Small intestine (tissue), 7 donors: Measurements from ENCODE around the gene HEPHL1. TPM values are rescaled to one million over a fixed set of nuclear protein-coding genes. Genes with fewer than 3 reads are reported as not detected.

ENCODE experiments used
- DNase-seq, 2 donors: peaks; one replicate each; pipeline versions ENCODE4 v3.0.0 to v3.0.0-alpha.2; 2013
- FAIRE-seq: peaks from 2 replicates; lab custom pipeline; 2012; peaks lifted over from hg19 to GRCh38; lab: Jason Lieb, UNC
- H3K27ac ChIP-seq, 3 donors: one replicate each; pipeline ENCODE4 v1.5.1; 2013; ENCODE audit warnings: low read length in 2 of 3, mild to moderate bottlenecking in 2 of 3, control low read depth in 1 of 3, inconsistent platforms in 1 of 3, low read depth in 1 of 3, moderate library complexity in 1 of 3
- H3K27me3 ChIP-seq, 3 donors: one replicate each; pipeline ENCODE4 v1.6.1; 2013; ENCODE audit warnings: low read length in 3 of 3, inconsistent platforms in 1 of 3; ENCODE audit not compliant: control insufficient read depth in 3 of 3, insufficient read depth in 3 of 3
- H3K36me3 ChIP-seq, 3 donors: one replicate each; pipeline ENCODE4 v1.6.1; 2013; ENCODE audit warnings: low read length in 3 of 3, inconsistent platforms in 1 of 3, low read depth in 1 of 3, mild to moderate bottlenecking in 1 of 3, moderate library complexity in 1 of 3; ENCODE audit not compliant: control insufficient read depth in 3 of 3, insufficient read depth in 2 of 3
- H3K4me1 ChIP-seq, 3 donors: one replicate each; pipeline ENCODE4 v1.6.1; 2013; ENCODE audit warnings: low read length in 2 of 3, inconsistent platforms in 1 of 3, low read depth in 1 of 3, mild to moderate bottlenecking in 1 of 3, moderate library complexity in 1 of 3; ENCODE audit not compliant: control insufficient read depth in 3 of 3, insufficient read depth in 2 of 3
- H3K4me3 ChIP-seq, 3 donors: one replicate each; pipeline ENCODE4 v1.5.1; 2013; ENCODE audit warnings: low read length in 3 of 3, control low read depth in 1 of 3, inconsistent platforms in 1 of 3, low read depth in 1 of 3, mild to moderate bottlenecking in 1 of 3, moderate library complexity in 1 of 3
- H3K9me3 ChIP-seq, 2 donors: one replicate each; pipeline ENCODE4 v1.6.1; 2013; ENCODE audit warnings: low read depth in 1 of 2, low read length in 1 of 2; ENCODE audit not compliant: control insufficient read depth in 2 of 2, insufficient read depth in 1 of 2
- WGBS, 3 donors: extraction: QIAGEN DNeasy Blood & Tissue Kit; methylation state at CpG; one replicate each; pipeline ENCODE4 v1.1.7; 2013; 5-methylcytosine and 5-hydroxymethylcytosine counted together
- polyA plus RNA-seq, 4 donors: library from polyadenylated mRNA; stranded (reverse) in 3 of 4; unstranded in 1 of 4; fragments of 200-250 nt in 3 of 4; fragments of 120-200 nt in 1 of 4; gene quantifications; one replicate each; pipeline versions ENCODE4 v1.2.1 to v1.2.3, GENCODE V29; 2013
- donor health status: healthy with polysubstance abuse.
- donor health status: control.
- donor health status: control.
- donor health status: Bipolar disorder and iron deficiency.
- donor health status: healthy.

The HEPHL1 gene
- polyA plus RNA-seq, 4 donors: 0.74 TPM; not detected in 3

DNA sequence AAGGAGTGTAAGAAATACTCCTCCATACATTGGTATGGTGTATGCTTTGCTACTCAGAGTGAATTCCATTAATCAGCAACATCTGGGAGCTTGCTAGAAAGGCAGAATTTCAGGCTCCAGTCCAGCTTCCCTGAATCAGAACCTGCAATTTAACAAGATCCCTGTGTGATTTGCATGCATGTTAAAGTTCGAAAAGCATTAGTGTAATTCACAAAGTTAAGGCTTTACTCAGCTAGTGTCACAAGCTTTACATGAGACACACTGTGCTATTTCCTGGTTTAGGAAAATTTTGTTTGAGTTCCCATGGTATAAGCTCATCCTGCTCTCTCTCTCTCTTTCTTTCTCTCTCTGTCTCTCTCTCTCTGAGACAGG is 37.0 kb upstream of the HEPHL1 start:
- H3K27me3 ChIP-seq: no peaks in the 10 kb centered on the region
- no peaks in the 10 kb centered on the region for H3K36me3 ChIP-seq
- no peak overlapping the region for H3K27ac ChIP-seq
- H3K4me1 ChIP-seq: no peaks in the 10 kb centered on the region
- WGBS, 3 donors: 90 to 94% (median 92%) methylated on average over 1 of the region's 1 CpG
- peaks cover 0 to 2% of the 10 kb centered on the region in 2 donors for H3K9me3 ChIP-seq
- FAIRE-seq (no peak), DNase-seq (no peak)
- H3K4me3 ChIP-seq: no peak overlapping the region

- Histone ChIP-seq H3K36me3 (no peaks in the 10 kb centered on the region), H3K4me1 (no peaks in the 10 kb centered on the region), H3K9me3 (no peaks in the 10 kb centered on the region), H3K4me3 (no peak overlapping the region), H3K27ac (no peak overlapping the region), H3K27me3 (no peaks in the 10 kb centered on the region)
- 32 to 72% (median 67%) methylated on average over 2 of the region's 2 CpGs for WGBS, 3 donors
- DNase-seq: no peak
- no peak for FAIRE-seq
Measured at GRCh38 chr11:93984936-93985335, 36.2 kb upstream of the HEPHL1 start.

DNA sequence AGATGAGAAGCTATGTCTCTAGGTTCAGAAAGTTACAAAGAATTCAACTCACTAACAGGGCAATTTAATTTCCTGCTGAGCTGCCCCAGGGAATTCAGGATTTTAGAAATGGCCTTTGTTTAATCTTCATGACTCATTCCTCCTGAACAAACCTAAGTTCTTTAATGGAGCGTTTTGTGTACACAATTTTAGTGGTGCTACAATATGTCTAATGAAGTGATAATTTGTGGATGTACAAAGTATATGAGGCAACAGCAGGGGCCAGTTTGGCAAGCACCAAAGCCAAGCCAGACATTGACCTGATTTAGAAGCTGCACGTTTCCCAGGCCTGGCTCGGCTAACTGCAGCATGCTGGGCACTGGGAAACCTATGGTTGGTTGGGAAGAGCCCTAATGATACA is 34.4 kb upstream of the HEPHL1 start:
- Histone ChIP-seq H3K36me3 (no peaks in the 10 kb centered on the region), H3K4me1 (no peaks in the 10 kb centered on the region), H3K27ac (no peak overlapping the region), H3K4me3 (no peak overlapping the region), H3K27me3 (no peaks in the 10 kb centered on the region), H3K9me3 (no peaks in the 10 kb centered on the region)
- FAIRE-seq (no peak), DNase-seq (peak; percentile 2 to 3)
- 20 to 53% (median 22%) methylated on average over 3 of the region's 3 CpGs for WGBS, 3 donors

DNA sequence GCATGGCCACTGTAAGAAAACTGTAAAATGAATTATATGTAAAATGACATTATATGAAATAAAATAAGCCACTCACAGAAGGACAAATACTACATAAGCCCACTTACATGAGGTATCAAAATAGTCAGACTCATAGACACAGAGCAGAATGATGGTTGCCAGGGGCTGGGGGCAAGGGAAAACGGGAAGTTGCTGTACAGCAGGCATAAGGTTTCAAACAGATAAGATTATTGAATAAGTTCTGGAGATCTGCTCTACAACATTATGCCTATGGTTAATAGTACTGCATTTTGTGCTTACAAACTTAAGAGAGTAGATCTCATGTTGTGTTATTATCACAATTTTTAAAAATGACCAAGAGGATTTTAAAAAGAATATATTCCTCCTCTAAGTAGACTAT is 32.7 kb upstream of the HEPHL1 start:
- no peak for DNase-seq
- H3K27me3 ChIP-seq: no peaks in the 10 kb centered on the region
- 62 to 79% (median 65%) methylated on average over 1 of the region's 1 CpG for WGBS, 3 donors
- H3K36me3 ChIP-seq: no peaks in the 10 kb centered on the region
- no peaks in the 10 kb centered on the region for H3K4me1 ChIP-seq
- H3K27ac ChIP-seq: no peak overlapping the region
- no peak for FAIRE-seq
- no peak overlapping the region for H3K4me3 ChIP-seq
- H3K9me3 ChIP-seq: peaks cover 0 to 9% of the 10 kb centered on the region in 2 donors

DNA sequence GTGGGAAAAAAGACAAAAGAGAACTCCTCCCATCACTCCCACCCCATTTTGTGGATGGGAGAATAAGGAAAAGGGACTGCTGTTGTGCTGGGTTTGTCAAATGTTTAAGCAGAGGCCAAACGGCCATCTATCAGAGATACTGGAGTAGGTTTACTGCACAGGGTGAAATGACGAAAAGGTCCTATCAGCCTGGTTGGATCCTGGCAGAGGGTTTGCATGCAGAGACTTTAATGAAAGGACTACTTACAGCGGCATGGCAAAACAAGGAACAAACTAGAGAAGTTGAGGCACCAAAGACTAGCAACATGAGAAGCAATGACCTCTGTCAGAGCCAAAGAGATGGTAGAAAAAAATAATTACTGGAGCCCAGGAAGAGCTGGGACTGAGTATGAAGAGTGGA is 32.2 kb upstream of the HEPHL1 start:
- no peak overlapping the region for H3K27ac ChIP-seq
- FAIRE-seq (no peak), DNase-seq (no peak)
- peaks cover 0 to 11% of the 10 kb centered on the region in 2 donors for H3K9me3 ChIP-seq
- no peaks in the 10 kb centered on the region for H3K27me3 ChIP-seq
- H3K4me3 ChIP-seq: no peak overlapping the region
- H3K36me3 ChIP-seq: no peaks in the 10 kb centered on the region
- no peaks in the 10 kb centered on the region for H3K4me1 ChIP-seq
- 82 to 86% (median 86%) methylated on average over 3 of the region's 3 CpGs for WGBS, 3 donors

GRCh38 chr11:93993747-93994146 is 27.4 kb upstream of the HEPHL1 start:
- FAIRE-seq (peak; percentile 41), DNase-seq (no peak)
- Histone ChIP-seq H3K27ac (no peak overlapping the region), H3K4me1 (no peaks in the 10 kb centered on the region), H3K36me3 (no peaks in the 10 kb centered on the region), H3K4me3 (no peak overlapping the region), H3K9me3 (peaks cover 0 to 14% of the 10 kb centered on the region in 2 donors), H3K27me3 (no peaks in the 10 kb centered on the region)
- 76 to 86% (median 80%) methylated on average over 1 of the region's 1 CpG for WGBS, 3 donors

- Histone ChIP-seq H3K27ac (no peak overlapping the region), H3K4me3 (no peak overlapping the region), H3K9me3 (peaks cover 0 to 11% of the 10 kb centered on the region in 2 donors), H3K27me3 (no peaks in the 10 kb centered on the region), H3K4me1 (no peaks in the 10 kb centered on the region), H3K36me3 (no peaks in the 10 kb centered on the region)
- DNase-seq: no peak
- no peak for FAIRE-seq
- WGBS, 3 donors: 90 to 92% (median 90%) methylated on average over 3 of the region's 3 CpGs
Measured at GRCh38 chr11:93997741-93998140, 23.4 kb upstream of the HEPHL1 start.

DNA sequence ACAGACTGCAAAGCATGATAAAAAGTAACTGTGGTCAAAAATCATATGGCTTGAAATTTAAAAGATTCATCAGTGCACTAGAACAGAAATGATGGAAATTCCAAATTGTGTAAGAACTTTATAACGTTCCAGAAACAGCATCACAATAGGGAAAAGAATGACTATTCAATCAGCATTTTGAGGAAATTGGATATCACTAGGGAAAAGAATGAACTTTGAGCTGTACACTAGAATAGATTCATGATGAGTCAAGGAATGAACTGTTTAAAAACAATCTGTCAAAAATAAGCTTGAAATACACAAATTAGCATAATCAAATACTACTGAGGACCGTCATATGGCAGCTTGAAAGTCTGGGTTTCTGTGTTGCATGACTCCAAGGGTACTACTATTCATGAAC is 20.5 kb upstream of the HEPHL1 start:
- FAIRE-seq (no peak), DNase-seq (no peak)
- Histone ChIP-seq H3K9me3 (no peaks in the 10 kb centered on the region), H3K27ac (no peak overlapping the region), H3K36me3 (no peaks in the 10 kb centered on the region), H3K4me3 (no peak overlapping the region), H3K27me3 (no peaks in the 10 kb centered on the region), H3K4me1 (no peaks in the 10 kb centered on the region)
- WGBS, 3 donors: 61 to 64% (median 61%) methylated on average over 2 of the region's 2 CpGs

DNA sequence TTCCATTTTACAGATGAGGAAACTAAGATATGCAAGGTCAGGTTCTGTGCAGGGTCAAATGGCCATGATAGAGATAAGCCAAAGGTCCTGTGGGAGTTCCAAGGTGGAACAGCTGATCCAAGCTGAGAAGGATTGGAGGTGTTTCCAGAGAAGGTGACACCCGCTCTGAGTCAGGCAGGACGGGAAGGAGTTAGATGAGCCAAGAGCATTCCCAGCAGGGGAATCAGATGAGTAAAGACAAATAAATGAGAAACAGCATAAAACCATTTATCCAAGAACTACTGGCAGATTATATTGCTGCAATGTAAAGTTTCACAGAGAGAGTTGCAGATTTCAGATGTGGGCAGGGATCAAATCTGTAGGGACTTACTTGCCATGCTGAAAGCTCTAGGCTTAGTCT is 18.9 kb upstream of the HEPHL1 start:
- WGBS, 3 donors: 67 to 84% (median 74%) methylated on average over 2 of the region's 2 CpGs
- H3K4me3 ChIP-seq: no peak overlapping the region
- FAIRE-seq (no peak), DNase-seq (no peak)
- H3K36me3 ChIP-seq: no peaks in the 10 kb centered on the region
- no peaks in the 10 kb centered on the region for H3K27me3 ChIP-seq
- no peak overlapping the region for H3K27ac ChIP-seq
- H3K4me1 ChIP-seq: no peaks in the 10 kb centered on the region
- no peaks in the 10 kb centered on the region for H3K9me3 ChIP-seq
